SK-N-SH treated with all-trans-retinoic acid at 6 μM for 48 hours (cell line): ENCODE results near the gene U2AF2.

Experiments
- ARNTL ChIP-seq: fragments of 450-650 bp; formaldehyde crosslinking; IDR thresholded peaks from 2 replicates; pipeline ENCODE4 v1.5.0; 2020; ENCODE audit warnings: low read depth, mild to moderate bottlenecking, moderate library complexity, borderline replicate concordance
- CSDC2 ChIP-seq: fragments of 250-450 bp; sonication (Bioruptor Pico); IDR thresholded peaks from 2 replicates; pipeline ENCODE4 v1.5.0; 2020; ENCODE audit warnings: mild to moderate bottlenecking, moderate library complexity
- ISL1 ChIP-seq: fragments of 250-450 bp; sonication (Bioruptor Pico); IDR thresholded peaks from 2 replicates; pipeline ENCODE4 v2.1.2; 2022; ENCODE audit warnings: mild to moderate bottlenecking, moderate library complexity
- OSR1 ChIP-seq: fragments of 250-450 bp; sonication (Bioruptor Pico); IDR thresholded peaks from 2 replicates; pipeline ENCODE4 v1.8.0; 2022; ENCODE audit warnings: moderate library complexity, mild to moderate bottlenecking, inconsistent platforms
- PPARA ChIP-seq: fragments of 250-450 bp; sonication (Bioruptor Pico); IDR thresholded peaks from 2 replicates; pipeline ENCODE4 v1.5.0; 2020; ENCODE audit warnings: mild to moderate bottlenecking, borderline replicate concordance
- RARB ChIP-seq: fragments of 250-450 bp; sonication (Bioruptor Pico); IDR thresholded peaks from 2 replicates; pipeline ENCODE4 v1.8.0; 2021; ENCODE audit warnings: mild to moderate bottlenecking, moderate library complexity
- SNAI2 ChIP-seq: fragments of 250-450 bp; sonication (Bioruptor Pico); IDR thresholded peaks from 2 replicates; pipeline ENCODE4 v1.5.0; 2020; ENCODE audit warnings: mild to moderate bottlenecking, moderate library complexity
- ZFP3 ChIP-seq: fragments of 250-450 bp; sonication (Bioruptor Pico); IDR thresholded peaks from 2 replicates; pipeline ENCODE4 v1.5.0; 2020; ENCODE audit warnings: mild to moderate bottlenecking, moderate library complexity
- ZFP30 ChIP-seq: fragments of 450-650 bp; formaldehyde crosslinking; IDR thresholded peaks from 2 replicates; pipeline ENCODE4 v1.5.0; 2022; ENCODE audit warnings: mild to moderate bottlenecking, moderate library complexity
- TF ChIP-seq, protein P1 (sequence below): fragments of 250-450 bp; sonication (Bioruptor Pico); IDR thresholded peaks from 2 replicates; pipeline ENCODE4 v1.5.1; 2020; ENCODE audit warnings: low read depth, mild to moderate bottlenecking, moderate library complexity
- TF ChIP-seq, protein P2 (sequence below): fragments of 250-450 bp; sonication (Bioruptor Pico); IDR thresholded peaks from 2 replicates; pipeline ENCODE4 v1.8.0; 2020; ENCODE audit warnings: mild to moderate bottlenecking, moderate library complexity, borderline replicate concordance
- TF ChIP-seq, protein P3 (sequence below): fragments of 250-450 bp; sonication (Bioruptor Pico); IDR thresholded peaks from 2 replicates; pipeline ENCODE4 v1.5.1; 2021; ENCODE audit warnings: mild to moderate bottlenecking, moderate library complexity

DNA sequence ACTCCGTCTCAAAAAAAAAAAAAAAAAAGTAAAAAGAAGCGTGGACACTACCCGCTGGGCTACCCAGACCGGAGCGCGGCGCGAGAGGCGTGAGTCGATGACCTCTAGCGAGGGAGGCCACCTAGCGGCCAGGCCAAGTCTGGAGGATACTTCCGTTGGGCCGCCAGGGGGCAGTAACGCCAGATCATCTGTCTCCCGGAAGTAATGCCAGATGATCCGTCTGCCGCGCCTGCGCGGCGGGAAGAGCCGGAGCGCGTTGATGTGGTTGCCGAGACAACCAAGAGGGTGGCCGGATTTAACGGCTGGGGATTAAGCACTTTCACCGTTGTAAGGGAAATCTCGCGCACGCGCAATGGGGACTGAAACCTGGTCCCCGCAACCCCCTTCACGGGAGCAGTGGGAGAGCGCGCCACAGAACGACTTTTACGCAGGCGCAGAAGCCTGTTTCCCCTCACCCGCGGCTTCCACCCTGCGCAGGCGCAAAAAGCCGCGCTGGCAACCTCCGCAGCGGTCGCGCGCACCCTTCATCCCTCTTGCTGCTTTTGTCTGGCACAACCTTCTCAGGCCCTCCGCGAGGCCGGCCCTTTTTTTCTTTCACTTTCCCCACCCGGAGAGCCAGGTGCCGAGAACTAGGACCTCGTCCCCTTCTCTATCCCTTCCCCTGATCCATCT lies 1.0 kb upstream of the U2AF2 start:
- TF ChIP-seq, protein P1, sequence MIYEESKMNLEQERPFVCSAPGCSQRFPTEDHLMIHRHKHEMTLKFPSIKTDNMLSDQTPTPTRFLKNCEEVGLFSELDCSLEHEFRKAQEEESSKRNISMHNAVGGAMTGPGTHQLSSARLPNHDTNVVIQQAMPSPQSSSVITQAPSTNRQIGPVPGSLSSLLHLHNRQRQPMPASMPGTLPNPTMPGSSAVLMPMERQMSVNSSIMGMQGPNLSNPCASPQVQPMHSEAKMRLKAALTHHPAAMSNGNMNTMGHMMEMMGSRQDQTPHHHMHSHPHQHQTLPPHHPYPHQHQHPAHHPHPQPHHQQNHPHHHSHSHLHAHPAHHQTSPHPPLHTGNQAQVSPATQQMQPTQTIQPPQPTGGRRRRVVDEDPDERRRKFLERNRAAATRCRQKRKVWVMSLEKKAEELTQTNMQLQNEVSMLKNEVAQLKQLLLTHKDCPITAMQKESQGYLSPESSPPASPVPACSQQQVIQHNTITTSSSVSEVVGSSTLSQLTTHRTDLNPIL (CRISPR knock-in tag) = no peak
- TF ChIP-seq ZFP30 (no peak), CSDC2 (no peak), ISL1 (CRISPR knock-in tag) (no peak), RARB (no peak), PPARA (CRISPR knock-in tag) (no peak), ARNTL (CRISPR knock-in tag) (no peak), ZFP3 (CRISPR knock-in tag) (no peak), OSR1 (CRISPR knock-in tag) (no peak), SNAI2 (no peak)
- TF ChIP-seq, protein P2, sequence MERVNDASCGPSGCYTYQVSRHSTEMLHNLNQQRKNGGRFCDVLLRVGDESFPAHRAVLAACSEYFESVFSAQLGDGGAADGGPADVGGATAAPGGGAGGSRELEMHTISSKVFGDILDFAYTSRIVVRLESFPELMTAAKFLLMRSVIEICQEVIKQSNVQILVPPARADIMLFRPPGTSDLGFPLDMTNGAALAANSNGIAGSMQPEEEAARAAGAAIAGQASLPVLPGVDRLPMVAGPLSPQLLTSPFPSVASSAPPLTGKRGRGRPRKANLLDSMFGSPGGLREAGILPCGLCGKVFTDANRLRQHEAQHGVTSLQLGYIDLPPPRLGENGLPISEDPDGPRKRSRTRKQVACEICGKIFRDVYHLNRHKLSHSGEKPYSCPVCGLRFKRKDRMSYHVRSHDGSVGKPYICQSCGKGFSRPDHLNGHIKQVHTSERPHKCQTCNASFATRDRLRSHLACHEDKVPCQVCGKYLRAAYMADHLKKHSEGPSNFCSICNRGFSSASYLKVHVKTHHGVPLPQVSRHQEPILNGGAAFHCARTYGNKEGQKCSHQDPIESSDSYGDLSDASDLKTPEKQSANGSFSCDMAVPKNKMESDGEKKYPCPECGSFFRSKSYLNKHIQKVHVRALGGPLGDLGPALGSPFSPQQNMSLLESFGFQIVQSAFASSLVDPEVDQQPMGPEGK = no peak
- TF ChIP-seq, protein P3, sequence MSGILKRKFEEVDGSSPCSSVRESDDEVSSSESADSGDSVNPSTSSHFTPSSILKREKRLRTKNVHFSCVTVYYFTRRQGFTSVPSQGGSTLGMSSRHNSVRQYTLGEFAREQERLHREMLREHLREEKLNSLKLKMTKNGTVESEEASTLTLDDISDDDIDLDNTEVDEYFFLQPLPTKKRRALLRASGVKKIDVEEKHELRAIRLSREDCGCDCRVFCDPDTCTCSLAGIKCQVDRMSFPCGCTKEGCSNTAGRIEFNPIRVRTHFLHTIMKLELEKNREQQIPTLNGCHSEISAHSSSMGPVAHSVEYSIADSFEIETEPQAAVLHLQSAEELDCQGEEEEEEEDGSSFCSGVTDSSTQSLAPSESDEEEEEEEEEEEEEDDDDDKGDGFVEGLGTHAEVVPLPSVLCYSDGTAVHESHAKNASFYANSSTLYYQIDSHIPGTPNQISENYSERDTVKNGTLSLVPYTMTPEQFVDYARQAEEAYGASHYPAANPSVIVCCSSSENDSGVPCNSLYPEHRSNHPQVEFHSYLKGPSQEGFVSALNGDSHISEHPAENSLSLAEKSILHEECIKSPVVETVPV = no peak
